ENCODE measurements around the gene SCFD2.

DNA sequence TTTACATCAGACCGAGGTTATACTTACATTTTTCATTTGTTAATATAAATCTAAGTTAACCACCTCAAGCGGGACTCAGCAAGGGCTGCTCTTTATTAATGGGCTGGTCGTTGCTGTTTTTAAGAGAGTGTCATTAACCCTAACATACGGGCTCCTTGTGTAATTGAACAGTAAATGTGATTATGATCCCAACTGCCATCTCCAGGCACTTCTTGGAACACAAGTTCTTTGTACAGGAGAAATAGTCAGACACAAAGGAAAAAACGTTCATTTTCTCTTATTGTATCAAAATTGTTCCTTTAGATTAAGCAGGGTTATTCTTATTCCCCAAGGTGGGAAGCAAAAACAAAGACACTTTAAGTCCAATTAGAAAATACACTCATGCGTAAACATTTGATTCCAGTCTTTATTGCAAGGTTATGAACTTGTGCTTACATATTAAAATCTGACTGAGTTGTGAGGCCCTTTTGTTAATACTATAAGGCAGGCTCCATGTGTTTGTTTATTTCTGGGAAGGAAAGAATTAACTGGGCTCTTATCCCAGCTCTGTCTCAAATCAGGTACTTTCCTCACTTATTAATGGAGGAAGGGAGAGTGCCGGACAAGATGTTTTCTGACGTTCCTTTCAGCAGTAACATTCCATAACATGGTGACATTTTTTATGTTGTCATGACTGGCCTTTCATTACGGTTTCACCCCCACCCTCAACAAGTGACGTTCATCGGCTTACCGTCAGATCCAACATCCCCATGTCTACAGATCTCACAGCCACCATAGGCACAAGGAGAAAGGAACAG is 407.8 kb downstream of the SCFD2 start:
- TF ChIP-seq CREB1 (IDR thresholded peaks at IDR 0.05; ENCODE audit: low read depth), result no peak
- no peak for TF ChIP-seq EGR1 (IDR thresholded peaks at IDR 0.05; ENCODE audit: borderline replicate concordance in 1 of 2, low read depth in 2 of 2, low read length in 2 of 2)
- TF ChIP-seq, protein P1, sequence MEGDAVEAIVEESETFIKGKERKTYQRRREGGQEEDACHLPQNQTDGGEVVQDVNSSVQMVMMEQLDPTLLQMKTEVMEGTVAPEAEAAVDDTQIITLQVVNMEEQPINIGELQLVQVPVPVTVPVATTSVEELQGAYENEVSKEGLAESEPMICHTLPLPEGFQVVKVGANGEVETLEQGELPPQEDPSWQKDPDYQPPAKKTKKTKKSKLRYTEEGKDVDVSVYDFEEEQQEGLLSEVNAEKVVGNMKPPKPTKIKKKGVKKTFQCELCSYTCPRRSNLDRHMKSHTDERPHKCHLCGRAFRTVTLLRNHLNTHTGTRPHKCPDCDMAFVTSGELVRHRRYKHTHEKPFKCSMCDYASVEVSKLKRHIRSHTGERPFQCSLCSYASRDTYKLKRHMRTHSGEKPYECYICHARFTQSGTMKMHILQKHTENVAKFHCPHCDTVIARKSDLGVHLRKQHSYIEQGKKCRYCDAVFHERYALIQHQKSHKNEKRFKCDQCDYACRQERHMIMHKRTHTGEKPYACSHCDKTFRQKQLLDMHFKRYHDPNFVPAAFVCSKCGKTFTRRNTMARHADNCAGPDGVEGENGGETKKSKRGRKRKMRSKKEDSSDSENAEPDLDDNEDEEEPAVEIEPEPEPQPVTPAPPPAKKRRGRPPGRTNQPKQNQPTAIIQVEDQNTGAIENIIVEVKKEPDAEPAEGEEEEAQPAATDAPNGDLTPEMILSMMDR (IDR thresholded peaks at IDR 0.05 in 2 of 3, conservative IDR thresholded peaks at IDR 0.05 in 1 of 3; ENCODE audit: control insufficient read depth in 2 of 3, extremely low read depth in 1 of 3, insufficient read depth in 1 of 3, low read depth in 3 of 3, low read length in 3 of 3), result no peak
- TF ChIP-seq ATF3 (IDR thresholded peaks at IDR 0.05; ENCODE audit: borderline replicate concordance, extremely low read depth, low read depth, low read length), result no peak
- TF ChIP-seq NR2C2 (IDR thresholded peaks at IDR 0.05; ENCODE audit: borderline replicate concordance, control insufficient read depth, insufficient read length, low read depth), result no peak
- TF ChIP-seq POLR2A (IDR thresholded peaks at IDR 0.05; ENCODE audit: low read depth, low read length), result no peak
